Measurements from ENCODE around the gene ZNF669.

The ZNF669 gene

DNA sequence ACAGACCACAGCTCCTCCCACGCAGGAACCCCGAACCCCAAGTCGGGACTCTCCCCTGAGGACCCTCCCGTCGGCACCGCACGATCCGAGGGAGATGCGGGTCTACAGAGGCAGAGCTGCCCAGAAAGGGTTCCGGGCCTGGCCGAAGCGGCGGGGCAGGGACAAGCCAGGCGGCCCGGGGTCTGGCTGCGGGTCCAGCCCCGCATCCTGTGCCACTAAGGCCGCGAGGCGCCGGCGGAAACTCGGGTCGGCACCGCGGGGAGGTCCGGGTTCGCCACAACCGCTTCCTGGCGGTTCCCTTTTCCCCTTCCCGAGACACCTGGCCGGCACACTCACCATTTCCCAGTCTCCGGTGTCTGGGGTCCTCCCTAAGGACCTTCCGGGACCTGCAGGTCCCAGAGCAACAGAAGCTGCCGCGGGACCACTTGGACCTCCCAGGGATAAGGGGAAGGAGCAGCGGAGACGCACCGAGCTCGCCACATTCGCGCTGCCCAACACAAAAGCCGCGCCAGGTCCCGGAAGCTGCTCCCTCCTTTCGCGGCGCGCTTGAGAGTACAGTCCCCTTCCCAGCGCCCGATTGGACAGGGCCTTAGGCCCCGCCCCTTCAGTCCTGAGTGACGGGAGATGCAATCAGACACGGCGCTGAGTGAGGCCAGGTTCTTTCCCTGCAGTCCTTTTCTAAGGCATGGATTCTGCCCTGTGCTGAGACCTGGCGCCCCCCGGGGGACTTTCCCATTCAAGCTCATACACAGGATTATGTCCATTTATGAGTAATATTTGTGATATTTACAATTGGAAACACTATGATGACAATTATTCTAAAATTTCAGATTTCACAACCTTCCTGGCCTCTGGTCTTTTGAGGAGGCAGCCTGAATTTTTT lies 25.7 kb downstream of the ZNF669 start, which contains the start of gene ZNF670:
TSS of gene ZNF670 (minus strand) at position 554 of the 883 bp plus-strand sequence. CDS start at position 339, 215 bp downstream.
- H3K4me3 ChIP-seq (ENCODE audit: low read depth, low read length): peak within 1 kb of the TSS; percentile 89
- peak; percentile 97 for DNase-seq (ENCODE audit: low read depth)
- TF ChIP-seq POLR2A (IDR thresholded peaks at IDR 0.05; ENCODE audit: extremely low read depth, insufficient read length): peak; percentile 91
- TF ChIP-seq, protein P1, sequence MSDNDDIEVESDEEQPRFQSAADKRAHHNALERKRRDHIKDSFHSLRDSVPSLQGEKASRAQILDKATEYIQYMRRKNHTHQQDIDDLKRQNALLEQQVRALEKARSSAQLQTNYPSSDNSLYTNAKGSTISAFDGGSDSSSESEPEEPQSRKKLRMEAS (IDR thresholded peaks at IDR 0.05; ENCODE audit: low read depth, low read length): no peak

DNA sequence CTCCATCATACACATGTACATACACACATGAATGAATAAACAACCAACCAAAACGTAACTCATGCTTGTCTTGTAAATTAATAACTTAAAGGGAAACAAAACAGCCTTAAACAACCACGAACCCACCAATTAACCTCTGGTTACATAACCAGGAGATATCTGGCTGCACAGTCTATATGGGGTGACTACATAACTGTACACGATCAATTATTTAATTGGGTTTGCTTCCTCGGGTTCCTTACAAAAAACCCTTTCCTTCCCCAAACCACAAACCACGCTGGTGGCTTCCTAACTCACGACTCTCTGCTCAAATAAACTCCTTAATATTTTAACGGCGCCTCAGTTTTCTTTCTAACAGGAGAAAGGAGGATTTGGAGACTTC lies 26.3 kb downstream of the ZNF669 start:
- TF ChIP-seq, protein P1 (IDR thresholded peaks at IDR 0.05; ENCODE audit: low read depth, low read length): no peak
- no peak for TF ChIP-seq MYC (IDR thresholded peaks at IDR 0.05; ENCODE audit: low read depth, low read length)
- TF ChIP-seq, protein P2, sequence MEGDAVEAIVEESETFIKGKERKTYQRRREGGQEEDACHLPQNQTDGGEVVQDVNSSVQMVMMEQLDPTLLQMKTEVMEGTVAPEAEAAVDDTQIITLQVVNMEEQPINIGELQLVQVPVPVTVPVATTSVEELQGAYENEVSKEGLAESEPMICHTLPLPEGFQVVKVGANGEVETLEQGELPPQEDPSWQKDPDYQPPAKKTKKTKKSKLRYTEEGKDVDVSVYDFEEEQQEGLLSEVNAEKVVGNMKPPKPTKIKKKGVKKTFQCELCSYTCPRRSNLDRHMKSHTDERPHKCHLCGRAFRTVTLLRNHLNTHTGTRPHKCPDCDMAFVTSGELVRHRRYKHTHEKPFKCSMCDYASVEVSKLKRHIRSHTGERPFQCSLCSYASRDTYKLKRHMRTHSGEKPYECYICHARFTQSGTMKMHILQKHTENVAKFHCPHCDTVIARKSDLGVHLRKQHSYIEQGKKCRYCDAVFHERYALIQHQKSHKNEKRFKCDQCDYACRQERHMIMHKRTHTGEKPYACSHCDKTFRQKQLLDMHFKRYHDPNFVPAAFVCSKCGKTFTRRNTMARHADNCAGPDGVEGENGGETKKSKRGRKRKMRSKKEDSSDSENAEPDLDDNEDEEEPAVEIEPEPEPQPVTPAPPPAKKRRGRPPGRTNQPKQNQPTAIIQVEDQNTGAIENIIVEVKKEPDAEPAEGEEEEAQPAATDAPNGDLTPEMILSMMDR (IDR thresholded peaks at IDR 0.05; ENCODE audit: low read depth, low read length): no peak
- TF ChIP-seq POLR2A (IDR thresholded peaks at IDR 0.05; ENCODE audit: extremely low read depth, insufficient read length): no peak
- peak; percentile 61 for DNase-seq (ENCODE audit: low read depth)
- peak overlapping the region; percentile 89 for H3K4me3 ChIP-seq (ENCODE audit: low read depth, low read length)

DNA sequence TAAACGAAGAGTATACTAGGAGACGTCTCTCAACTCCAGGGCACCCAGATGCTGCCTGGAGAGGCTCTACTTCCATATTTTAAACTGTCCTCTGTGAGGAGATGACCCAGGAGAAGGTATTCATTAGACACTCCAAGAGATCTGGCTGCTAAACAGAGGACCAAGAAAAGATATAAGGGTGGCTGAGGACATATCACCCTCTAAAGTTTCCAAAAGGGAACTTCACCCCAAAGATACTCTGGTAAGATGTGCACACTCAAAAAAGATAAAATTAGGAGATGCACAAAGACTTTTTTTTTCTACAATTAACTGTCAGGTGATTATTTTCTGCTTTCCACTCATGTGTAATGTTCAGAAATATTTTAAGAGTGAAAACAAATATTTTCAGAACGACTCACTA lies 26.9 kb downstream of the ZNF669 start:
- H3K4me3 ChIP-seq (ENCODE audit: low read depth, low read length): peak overlapping the region; percentile 89
- TF ChIP-seq, protein P1 (IDR thresholded peaks at IDR 0.05; ENCODE audit: low read depth, low read length): no peak
- 0 out of 2 replicates have a peak, but pooled peaks have one; percentile 5 for TF ChIP-seq MYC (IDR thresholded peaks at IDR 0.05; ENCODE audit: low read depth, low read length)

DNA sequence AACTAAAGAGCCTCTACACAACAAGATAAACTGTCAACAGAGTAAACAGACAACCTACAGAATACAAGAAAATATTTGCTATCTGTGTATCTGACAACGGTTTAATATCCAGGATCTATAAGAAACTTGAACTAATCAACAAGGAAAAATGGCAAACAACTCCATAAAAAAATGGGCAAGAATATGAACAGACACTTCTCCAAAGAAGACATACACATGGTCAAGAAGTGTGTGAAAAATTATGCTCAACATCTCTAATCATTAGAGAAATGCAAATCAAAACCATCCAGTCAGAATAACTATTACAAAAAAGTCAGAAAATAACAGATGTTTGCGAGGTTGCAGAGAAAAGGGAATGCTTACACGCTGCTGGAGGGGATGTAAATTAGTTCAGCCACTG lies 33.5 kb downstream of the ZNF669 start:
- TF ChIP-seq POLR2A (IDR thresholded peaks at IDR 0.05; ENCODE audit: extremely low read depth, insufficient read length) (no peak), MYC (IDR thresholded peaks at IDR 0.05; ENCODE audit: low read depth, low read length) (no peak)
- TF ChIP-seq, protein P2 (IDR thresholded peaks at IDR 0.05; ENCODE audit: low read depth, low read length): no peak
- TF ChIP-seq, protein P1 (IDR thresholded peaks at IDR 0.05; ENCODE audit: low read depth, low read length): no peak
- no peak overlapping the region for H3K4me3 ChIP-seq (ENCODE audit: low read depth, low read length)
- no peak for DNase-seq (ENCODE audit: low read depth)

More for the DNA sequence above, 26.9 kb downstream of the ZNF669 start:
- peak; percentile 27 for DNase-seq (ENCODE audit: low read depth)

DNA sequence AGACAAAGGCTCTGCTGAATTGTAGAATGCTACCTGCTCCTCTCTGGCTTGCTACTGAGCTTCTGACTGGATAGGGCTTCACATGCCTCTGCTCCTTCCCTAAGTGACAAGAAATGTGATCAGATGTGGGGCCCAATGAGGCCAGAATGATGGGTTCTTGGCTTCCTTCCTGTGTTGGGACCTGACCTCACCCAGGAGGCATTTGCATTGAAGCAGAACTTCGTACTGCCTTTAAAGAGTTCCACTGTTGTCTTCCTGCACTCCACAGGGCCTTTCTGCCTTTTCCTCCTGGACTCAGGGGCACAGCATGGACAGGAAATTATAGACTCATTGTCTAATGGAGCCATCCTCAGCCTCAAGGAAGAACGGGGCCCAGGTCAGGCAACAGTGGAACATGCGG lies 39.9 kb downstream of the ZNF669 start:
- H3K4me3 ChIP-seq (ENCODE audit: low read depth, low read length): no peak overlapping the region
- TF ChIP-seq POLR2A (IDR thresholded peaks at IDR 0.05; ENCODE audit: extremely low read depth, insufficient read length) (no peak), MYC (IDR thresholded peaks at IDR 0.05; ENCODE audit: low read depth, low read length) (no peak)
- TF ChIP-seq, protein P1 (IDR thresholded peaks at IDR 0.05; ENCODE audit: low read depth, low read length): no peak
- TF ChIP-seq, protein P2 (IDR thresholded peaks at IDR 0.05; ENCODE audit: low read depth, low read length): no peak
- no peak for DNase-seq (ENCODE audit: low read depth)

DNA sequence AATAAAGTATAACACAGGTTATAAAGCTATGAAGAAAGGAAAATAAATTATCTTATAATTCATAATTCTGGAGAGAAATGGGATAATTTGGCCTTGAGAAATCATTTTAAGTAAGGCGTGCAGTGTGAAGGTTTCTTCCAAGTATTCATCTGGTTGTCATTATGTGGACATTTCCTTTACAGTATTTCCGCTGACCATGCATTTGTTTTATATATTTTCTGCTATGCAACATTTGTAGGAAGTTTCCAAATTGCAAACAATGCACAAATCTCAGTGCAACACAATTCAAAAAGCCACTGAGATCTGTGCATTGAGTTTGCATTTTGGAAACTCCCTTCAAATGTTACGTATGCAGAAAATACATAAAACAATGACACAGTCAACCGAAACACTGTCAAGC lies 43.4 kb downstream of the ZNF669 start:
- DNase-seq (ENCODE audit: low read depth): no peak
- H3K4me3 ChIP-seq (ENCODE audit: low read depth, low read length): no peak overlapping the region
- TF ChIP-seq MYC (IDR thresholded peaks at IDR 0.05; ENCODE audit: low read depth, low read length): no peak
- TF ChIP-seq, protein P2 (IDR thresholded peaks at IDR 0.05; ENCODE audit: low read depth, low read length): no peak
- TF ChIP-seq, protein P1 (IDR thresholded peaks at IDR 0.05; ENCODE audit: low read depth, low read length): no peak
- no peak for TF ChIP-seq POLR2A (IDR thresholded peaks at IDR 0.05; ENCODE audit: extremely low read depth, insufficient read length)
